Naive B cell (primary cell): ENCODE measurements around the gene ZNF224. TPM values are rescaled to one million over a fixed set of nuclear protein-coding genes. Genes with fewer than 3 reads are reported as not detected.
A peak's percentile ranks its signal among the peaks of the same experiment; 100 is the strongest.

ENCODE experiments used
- ATAC-seq, 2 donors: fragments of 150-1000 bp; cut with Tn5 transposase; 2 replicates each; pipeline ENCODE4 v1.10.0; 2021; ENCODE audit warnings: low read depth in 2 of 2, mild to moderate bottlenecking in 2 of 2, moderate library complexity in 2 of 2
- DNase-seq: peaks from one replicate; pipeline ENCODE4 v3.0.0; 2022
- H3K27ac Mint-ChIP-seq, 6 donors: one replicate each; pipeline ENCODE4 v1.8.0; 2020 to 2022; ENCODE audit warnings: mild to moderate bottlenecking in 6 of 6, mixed read lengths in 6 of 6, moderate library complexity in 5 of 6, inconsistent platforms in 2 of 6
- H3K27me3 Mint-ChIP-seq, 3 donors: one replicate each; pipeline ENCODE4 v1.8.0; 2021 to 2022; ENCODE audit warnings: mixed read lengths in 3 of 3, mild to moderate bottlenecking in 1 of 3
- H3K36me3 Mint-ChIP-seq, 2 donors: one replicate each; pipeline ENCODE4 v1.8.0; 2020 to 2022; ENCODE audit warnings: mixed read lengths in 2 of 2, inconsistent platforms in 1 of 2, mild to moderate bottlenecking in 1 of 2
- H3K4me1 Mint-ChIP-seq, 3 donors: one replicate each; pipeline ENCODE4 v1.8.0; 2020 to 2022; ENCODE audit warnings: mixed read lengths in 3 of 3, inconsistent platforms in 1 of 3, mild to moderate bottlenecking in 1 of 3, moderate library complexity in 1 of 3
- H3K4me3 Mint-ChIP-seq, 8 donors: one replicate each; pipeline ENCODE4 v1.8.0; 2020 to 2022; ENCODE audit warnings: mild to moderate bottlenecking in 8 of 8, mixed read lengths in 8 of 8, moderate library complexity in 8 of 8, inconsistent platforms in 2 of 8
- H3K9me3 Mint-ChIP-seq, 7 donors: one replicate each; pipeline ENCODE4 v1.8.0; 2020 to 2022; ENCODE audit warnings: mixed read lengths in 7 of 7, mild to moderate bottlenecking in 5 of 7, inconsistent platforms in 2 of 7, moderate library complexity in 1 of 7
- polyA plus RNA-seq, 6 donors: library from polyadenylated mRNA; unstranded; fragments of 300-500 nt; fragmentation: Illumina TruSeq; gene quantifications; one replicate each; pipeline ENCODE4 v1.2.3, GENCODE V29; 2021; ENCODE audit warnings: low read depth in 6 of 6

The ZNF224 gene
- polyA plus RNA-seq = 10 to 100 TPM in 4 of 6 donors, 1 to 10 TPM in 2; 7.5 to 20.7 (median 12.5) TPM

- peaks cover 20 to 25% of the 10 kb centered on the region in 2 donors for H3K36me3 Mint-ChIP-seq
- peak within 1 kb of the TSS; percentile 97 to 100 (median 99) for H3K4me3 Mint-ChIP-seq
- H3K27ac Mint-ChIP-seq = peak within 1 kb of the TSS; percentile 88 to 96 (median 94)
- peaks cover 0 to 3% (median 0%) of the 10 kb centered on the region in 7 donors for H3K9me3 Mint-ChIP-seq
- peak; percentile 77 for DNase-seq
- no peaks in the 10 kb centered on the region for H3K27me3 Mint-ChIP-seq
- H3K4me1 Mint-ChIP-seq = peaks cover 16 to 29% (median 18%) of the 10 kb centered on the region in 3 donors
- ATAC-seq = peak; percentile 87
Measured at GRCh38 chr19:44093931-44094765, at the start of gene ZNF224. Gene ZNF224, plus strand, starts transcription at chr19:44094361. Its CDS starts 3,513 bp downstream, at chr19:44097874.

- Mint-ChIP-seq H3K4me3 (peak overlapping the region; percentile 89 to 99 (median 96)), H3K9me3 (peaks cover 3 to 39% (median 8%) of the 10 kb centered on the region in 7 donors), H3K36me3 (peaks cover 0 to 16% of the 10 kb centered on the region in 2 donors), H3K27me3 (peaks cover 6 to 24% (median 17%) of the 10 kb centered on the region in 3 donors), H3K4me1 (peaks cover 17 to 33% (median 29%) of the 10 kb centered on the region in 3 donors), H3K27ac (peak overlapping the region in 5 of 6 donors; percentile 14 to 85 (median 65))
- ATAC-seq (peak; percentile 62 to 64), DNase-seq (no peak)
Measured at GRCh38 chr19:44050740-44051649, 43.2 kb upstream of the ZNF224 start.

GRCh38 chr19:44051650-44052402 lies 42.3 kb upstream of the ZNF224 start, which contains the start of gene ZNF223:
Gene ZNF223, plus strand, starts transcription at chr19:44052036. Its CDS starts 3,141 bp downstream, at chr19:44055177.
- H3K27ac Mint-ChIP-seq = peak within 1 kb of the TSS in 5 of 6 donors; percentile 48 to 85 (median 65)
- ATAC-seq (peak; percentile 57 to 61), DNase-seq (peak; percentile 16)
- H3K4me3 Mint-ChIP-seq = peak within 1 kb of the TSS; percentile 89 to 99 (median 96)
- H3K36me3 Mint-ChIP-seq = peaks cover 0 to 14% of the 10 kb centered on the region in 2 donors
- H3K4me1 Mint-ChIP-seq = peaks cover 17 to 33% (median 29%) of the 10 kb centered on the region in 3 donors
- H3K27me3 Mint-ChIP-seq = peaks cover 6 to 18% (median 17%) of the 10 kb centered on the region in 3 donors
- H3K9me3 Mint-ChIP-seq = peaks cover 3 to 34% (median 8%) of the 10 kb centered on the region in 7 donors

GRCh38 chr19:44055870-44056269 lies 38.3 kb upstream of the ZNF224 start:
- peaks cover 22 to 40% of the 10 kb centered on the region in 2 donors for H3K36me3 Mint-ChIP-seq
- H3K4me3 Mint-ChIP-seq = peak overlapping the region in 1 of 8 donors; percentile 11
- no peaks in the 10 kb centered on the region for H3K27me3 Mint-ChIP-seq
- H3K9me3 Mint-ChIP-seq = peaks cover under 1 to 23% (median 7%) of the 10 kb centered on the region in 7 donors
- DNase-seq (no peak), ATAC-seq (no peak)
- H3K27ac Mint-ChIP-seq = no peak overlapping the region
- H3K4me1 Mint-ChIP-seq = peaks cover 13 to 27% (median 22%) of the 10 kb centered on the region in 3 donors

- no peak overlapping the region for H3K4me3 Mint-ChIP-seq
- H3K27ac Mint-ChIP-seq = no peak overlapping the region
- DNase-seq (no peak), ATAC-seq (no peak)
- H3K4me1 Mint-ChIP-seq = peaks cover 0 to 2% (median 0%) of the 10 kb centered on the region in 3 donors
- no peaks in the 10 kb centered on the region for H3K27me3 Mint-ChIP-seq
- peaks cover 49 to 70% of the 10 kb centered on the region in 2 donors for H3K36me3 Mint-ChIP-seq
- peaks cover 8 to 44% (median 12%) of the 10 kb centered on the region in 7 donors for H3K9me3 Mint-ChIP-seq
Measured at GRCh38 chr19:44059229-44059628, 34.9 kb upstream of the ZNF224 start.

- DNase-seq (no peak), ATAC-seq (no peak)
- H3K4me3 Mint-ChIP-seq = no peak overlapping the region
- peaks cover 10 to 52% (median 14%) of the 10 kb centered on the region in 7 donors for H3K9me3 Mint-ChIP-seq
- no peaks in the 10 kb centered on the region for H3K4me1 Mint-ChIP-seq
- no peaks in the 10 kb centered on the region for H3K27me3 Mint-ChIP-seq
- no peak overlapping the region for H3K27ac Mint-ChIP-seq
- peaks cover 58 to 67% of the 10 kb centered on the region in 2 donors for H3K36me3 Mint-ChIP-seq
Measured at GRCh38 chr19:44061038-44061437, 33.1 kb upstream of the ZNF224 start.

GRCh38 chr19:44066305-44066704 lies 27.9 kb upstream of the ZNF224 start:
- Mint-ChIP-seq H3K4me3 (no peak overlapping the region), H3K27me3 (peaks cover 0 to 4% (median 0%) of the 10 kb centered on the region in 3 donors), H3K4me1 (peaks cover under 1 to 5% (median 5%) of the 10 kb centered on the region in 3 donors), H3K36me3 (peaks cover 60 to 63% of the 10 kb centered on the region in 2 donors), H3K9me3 (peaks cover 21 to 73% (median 49%) of the 10 kb centered on the region in 7 donors), H3K27ac (no peak overlapping the region)
- ATAC-seq (no peak), DNase-seq (no peak)

- DNase-seq = no peak
- Mint-ChIP-seq H3K9me3 (peaks cover 23 to 64% (median 49%) of the 10 kb centered on the region in 7 donors), H3K27me3 (peaks cover 0 to 4% (median 0%) of the 10 kb centered on the region in 3 donors), H3K4me1 (peaks cover 13 to 25% (median 25%) of the 10 kb centered on the region in 3 donors), H3K27ac (no peak overlapping the region), H3K36me3 (peaks cover 36 to 48% of the 10 kb centered on the region in 2 donors), H3K4me3 (peak overlapping the region in 1 of 8 donors; percentile 1)
- no peak for ATAC-seq
Measured at GRCh38 chr19:44069415-44069814, 24.7 kb upstream of the ZNF224 start.

GRCh38 chr19:44071824-44072542 lies 22.2 kb upstream of the ZNF224 start, which contains the start of gene ZNF284:
Gene ZNF284, plus strand, starts transcription at chr19:44072159. Its CDS starts 4,231 bp downstream, at chr19:44076390.
- Mint-ChIP-seq H3K27ac (peak within 1 kb of the TSS; percentile 36 to 94 (median 72)), H3K36me3 (peaks cover 29 to 31% of the 10 kb centered on the region in 2 donors), H3K4me3 (peak within 1 kb of the TSS; percentile 87 to 98 (median 93)), H3K4me1 (peaks cover 13 to 25% (median 25%) of the 10 kb centered on the region in 3 donors), H3K27me3 (peaks cover 0 to 4% (median 0%) of the 10 kb centered on the region in 3 donors), H3K9me3 (peaks cover 13 to 42% (median 33%) of the 10 kb centered on the region in 7 donors)
- peak; percentile 99 to 100 for ATAC-seq
- peak; percentile 84 for DNase-seq

- peaks cover 13 to 25% (median 25%) of the 10 kb centered on the region in 3 donors for H3K4me1 Mint-ChIP-seq
- H3K36me3 Mint-ChIP-seq = peaks cover 24 to 26% of the 10 kb centered on the region in 2 donors
- peaks cover 11 to 34% (median 28%) of the 10 kb centered on the region in 7 donors for H3K9me3 Mint-ChIP-seq
- ATAC-seq = no peak
- peaks cover 0 to 4% (median 0%) of the 10 kb centered on the region in 3 donors for H3K27me3 Mint-ChIP-seq
- peak overlapping the region; percentile 87 to 98 (median 93) for H3K4me3 Mint-ChIP-seq
- peak overlapping the region in 2 of 6 donors; percentile 18 to 55 for H3K27ac Mint-ChIP-seq
- no peak for DNase-seq
Measured at GRCh38 chr19:44072543-44073401, 21.4 kb upstream of the ZNF224 start.

- H3K27ac Mint-ChIP-seq = no peak overlapping the region
- no peak for ATAC-seq
- peaks cover 10 to 23% of the 10 kb centered on the region in 2 donors for H3K36me3 Mint-ChIP-seq
- no peak for DNase-seq
- no peaks in the 10 kb centered on the region for H3K27me3 Mint-ChIP-seq
- peaks cover 3 to 10% (median 5%) of the 10 kb centered on the region in 7 donors for H3K9me3 Mint-ChIP-seq
- H3K4me3 Mint-ChIP-seq = no peak overlapping the region
- peaks cover 12 to 20% (median 19%) of the 10 kb centered on the region in 3 donors for H3K4me1 Mint-ChIP-seq
Measured at GRCh38 chr19:44076325-44076724, 17.8 kb upstream of the ZNF224 start.
